Measurements from ENCODE around the gene TMEM179B. TPM values are rescaled to one million over a fixed set of nuclear protein-coding genes. Genes with fewer than 3 reads are reported as not detected.

Gene TMEM179B
- total and polyA plus RNA-seq, 2 of the 13 experiments (the other 11 are each of a cell fraction or from before 2014, with no cell fraction given), result 24.8 to 25.7 TPM

GRCh38 chr11:62831520-62832335 is 44.5 kb downstream of the TMEM179B start, which contains the start of gene STX5 (continued):
- 0 out of 2 replicates have a peak, but pooled peaks have one; percentile 38 for TF ChIP-seq ZNF124 (CRISPR knock-in tag; IDR thresholded peaks at IDR 0.05)
- TF ChIP-seq ZNF205 (CRISPR knock-in tag; IDR thresholded peaks at IDR 0.05), result peak; percentile 29; the same call in 1 of the 2 replicates
- no peak for TF ChIP-seq ZFP36 (IDR thresholded peaks at IDR 0.05; ENCODE audit: borderline replicate concordance, low read depth, low read length, partially characterized antibody)
- TF ChIP-seq MAZ (IDR thresholded peaks at IDR 0.05; ENCODE audit: borderline replicate concordance, low read depth, low read length), result peak; percentile 55
- TF ChIP-seq MAZ (CRISPR knock-in tag; IDR thresholded peaks at IDR 0.05; ENCODE audit: low read depth), result peak; percentile 51
- peak; percentile 7; the same call in 1 of the 2 replicates for TF ChIP-seq ZNF362 (CRISPR knock-in tag; IDR thresholded peaks at IDR 0.05; ENCODE audit: borderline replicate concordance)
- TF ChIP-seq PHF21A (CRISPR knock-in tag; IDR thresholded peaks at IDR 0.05), result 0 out of 2 replicates have a peak, but pooled peaks have one; percentile 7
- TF ChIP-seq MXI1 (IDR thresholded peaks at IDR 0.05; ENCODE audit: borderline replicate concordance, low read depth, low read length), result peak; percentile 70; the same call in 1 of the 3 replicates
- TF ChIP-seq ZNF652 (CRISPR knock-in tag; IDR thresholded peaks at IDR 0.05; ENCODE audit: borderline replicate concordance, low read depth), result no peak
- TF ChIP-seq, protein P1, sequence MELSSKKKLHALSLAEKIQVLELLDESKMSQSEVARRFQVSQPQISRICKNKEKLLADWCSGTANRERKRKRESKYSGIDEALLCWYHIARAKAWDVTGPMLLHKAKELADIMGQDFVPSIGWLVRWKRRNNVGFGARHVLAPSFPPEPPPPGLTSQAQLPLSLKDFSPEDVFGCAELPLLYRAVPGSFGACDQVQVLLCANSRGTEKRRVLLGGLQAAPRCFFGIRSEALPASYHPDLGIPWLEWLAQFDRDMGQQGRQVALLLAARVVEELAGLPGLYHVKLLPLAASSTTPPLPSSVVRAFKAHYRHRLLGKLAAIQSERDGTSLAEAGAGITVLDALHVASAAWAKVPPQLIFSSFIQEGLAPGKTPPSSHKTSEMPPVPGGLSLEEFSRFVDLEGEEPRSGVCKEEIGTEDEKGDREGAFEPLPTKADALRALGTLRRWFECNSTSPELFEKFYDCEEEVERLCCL (CRISPR knock-in tag; IDR thresholded peaks at IDR 0.05; ENCODE audit: borderline replicate concordance), result no peak
- 0 out of 2 replicates have a peak, but pooled peaks have one; percentile 17 for TF ChIP-seq ZNF792 (CRISPR knock-in tag; IDR thresholded peaks at IDR 0.05)
- TF ChIP-seq ZMYM4 (CRISPR knock-in tag; IDR thresholded peaks at IDR 0.05), result peak; percentile 65
- peak; percentile 50; the same call in 1 of the 2 replicates for TF ChIP-seq HOXA3 (CRISPR knock-in tag; IDR thresholded peaks at IDR 0.05)
- peak; percentile 67 for TF ChIP-seq ZNF430 (CRISPR knock-in tag; IDR thresholded peaks at IDR 0.05)
- TF ChIP-seq, protein P2, sequence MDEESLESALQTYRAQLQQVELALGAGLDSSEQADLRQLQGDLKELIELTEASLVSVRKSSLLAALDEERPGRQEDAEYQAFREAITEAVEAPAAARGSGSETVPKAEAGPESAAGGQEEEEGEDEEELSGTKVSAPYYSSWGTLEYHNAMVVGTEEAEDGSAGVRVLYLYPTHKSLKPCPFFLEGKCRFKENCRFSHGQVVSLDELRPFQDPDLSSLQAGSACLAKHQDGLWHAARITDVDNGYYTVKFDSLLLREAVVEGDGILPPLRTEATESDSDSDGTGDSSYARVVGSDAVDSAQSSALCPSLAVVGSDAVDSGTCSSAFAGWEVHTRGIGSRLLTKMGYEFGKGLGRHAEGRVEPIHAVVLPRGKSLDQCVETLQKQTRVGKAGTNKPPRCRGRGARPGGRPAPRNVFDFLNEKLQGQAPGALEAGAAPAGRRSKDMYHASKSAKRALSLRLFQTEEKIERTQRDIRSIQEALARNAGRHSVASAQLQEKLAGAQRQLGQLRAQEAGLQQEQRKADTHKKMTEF (CRISPR knock-in tag; IDR thresholded peaks at IDR 0.05), result peak; percentile 26; the same call in 1 of the 2 replicates
- TF ChIP-seq, protein P3, sequence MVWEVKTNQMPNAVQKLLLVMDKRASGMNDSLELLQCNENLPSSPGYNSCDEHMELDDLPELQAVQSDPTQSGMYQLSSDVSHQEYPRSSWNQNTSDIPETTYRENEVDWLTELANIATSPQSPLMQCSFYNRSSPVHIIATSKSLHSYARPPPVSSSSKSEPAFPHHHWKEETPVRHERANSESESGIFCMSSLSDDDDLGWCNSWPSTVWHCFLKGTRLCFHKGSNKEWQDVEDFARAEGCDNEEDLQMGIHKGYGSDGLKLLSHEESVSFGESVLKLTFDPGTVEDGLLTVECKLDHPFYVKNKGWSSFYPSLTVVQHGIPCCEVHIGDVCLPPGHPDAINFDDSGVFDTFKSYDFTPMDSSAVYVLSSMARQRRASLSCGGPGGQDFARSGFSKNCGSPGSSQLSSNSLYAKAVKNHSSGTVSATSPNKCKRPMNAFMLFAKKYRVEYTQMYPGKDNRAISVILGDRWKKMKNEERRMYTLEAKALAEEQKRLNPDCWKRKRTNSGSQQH (CRISPR knock-in tag; IDR thresholded peaks at IDR 0.05; ENCODE audit: low read depth), result no peak
- no peak for TF ChIP-seq ZSCAN22 (CRISPR knock-in tag; IDR thresholded peaks at IDR 0.05)
- peak; percentile 50 for TF ChIP-seq UBTF (CRISPR knock-in tag; IDR thresholded peaks at IDR 0.05)
